KG1 (cell line): ENCODE results near the gene RRP36.

Experiments
- DNase-seq: peaks from one replicate; lab custom pipeline; 2025; lab: John Stamatoyannopoulos, UW

Gene RRP36

DNA sequence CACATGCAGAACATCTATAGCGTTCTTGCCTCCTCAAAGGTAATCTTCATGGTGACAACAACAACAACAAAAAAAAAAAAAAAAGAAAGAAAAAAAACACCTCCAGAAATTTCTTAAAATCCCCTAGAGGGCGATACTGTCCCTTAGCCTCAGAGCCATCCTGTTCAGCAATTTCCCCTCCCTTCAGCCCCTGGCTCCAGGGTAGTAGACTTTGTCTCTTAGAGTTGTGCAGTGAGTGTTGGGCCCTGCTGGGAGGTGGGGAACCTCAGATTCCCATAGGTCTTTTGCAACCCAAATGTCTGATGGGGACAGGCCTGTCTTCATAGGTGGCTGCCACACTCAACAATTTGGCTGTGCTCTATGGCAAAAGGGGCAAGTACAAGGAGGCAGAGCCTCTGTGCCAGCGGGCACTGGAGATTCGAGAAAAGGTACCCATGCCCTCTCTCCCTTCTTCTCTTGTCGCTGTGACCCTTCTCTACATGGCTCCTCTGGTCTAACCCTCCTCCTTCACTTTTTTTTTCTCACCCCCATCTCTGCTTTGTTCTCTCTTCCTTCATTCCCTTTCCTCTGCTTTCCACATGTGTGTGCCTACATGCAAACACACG, 48.7 kb downstream of the RRP36 start:
- no peak for DNase-seq

GRCh38 chr6:43074847-43075669, 53.6 kb downstream of the RRP36 start:
- DNase-seq, result no peak

DNA sequence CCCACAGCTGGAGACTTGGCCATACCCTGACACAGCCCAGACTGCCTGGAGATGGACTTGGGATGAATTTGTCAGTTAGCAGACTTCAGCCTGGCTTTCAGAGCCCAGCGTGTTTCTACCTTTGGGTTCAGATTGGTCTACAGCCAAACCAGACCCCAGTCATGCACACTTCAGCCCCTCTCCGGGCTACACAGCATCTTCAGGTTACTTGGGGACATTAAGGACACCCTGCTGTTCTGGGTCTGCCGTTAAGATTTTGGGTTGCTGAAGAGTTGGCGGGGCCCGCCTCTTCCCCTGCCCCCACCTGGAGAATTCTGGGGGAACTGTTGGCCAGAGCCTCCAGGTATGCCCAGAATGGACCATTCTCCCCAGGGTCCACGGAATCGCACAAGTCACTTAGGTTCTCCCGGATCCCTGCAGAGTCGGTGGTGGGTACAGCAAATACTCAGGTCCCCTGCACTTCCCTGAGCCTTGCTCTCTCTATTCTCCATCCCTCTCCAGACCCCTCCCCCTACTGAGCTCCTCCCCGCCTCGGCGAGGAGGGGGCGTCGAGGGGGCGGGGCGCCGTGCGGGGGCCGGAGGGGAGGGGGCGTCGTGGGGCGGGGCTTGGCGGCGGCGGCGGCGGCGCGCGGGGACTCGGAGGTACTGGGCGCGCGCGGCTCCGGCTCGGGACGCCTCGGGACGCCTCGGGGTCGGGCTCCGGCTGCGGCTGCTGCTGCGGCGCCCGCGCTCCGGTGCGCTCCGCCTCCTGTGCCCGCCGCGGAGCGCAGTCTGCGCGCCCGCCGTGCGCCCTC, 54.4 kb downstream of the RRP36 start, which contains the start of gene PTK7:
PTK7 (plus strand) TSS at position 645 of the 794 bp plus-strand sequence. CDS start 175 bp downstream, outside the sequence.
- DNase-seq, result no peak

GRCh38 chr6:43076464-43077332, 55.3 kb downstream of the RRP36 start:
- no peak for DNase-seq

GRCh38 chr6:43077333-43077809, 55.9 kb downstream of the RRP36 start:
- DNase-seq, result no peak

GRCh38 chr6:43077981-43078511, 56.6 kb downstream of the RRP36 start:
- no peak for DNase-seq

GRCh38 chr6:43078691-43079090, 57.3 kb downstream of the RRP36 start:
- no peak for DNase-seq
